ENCODE data around the gene CHD2.

DNA sequence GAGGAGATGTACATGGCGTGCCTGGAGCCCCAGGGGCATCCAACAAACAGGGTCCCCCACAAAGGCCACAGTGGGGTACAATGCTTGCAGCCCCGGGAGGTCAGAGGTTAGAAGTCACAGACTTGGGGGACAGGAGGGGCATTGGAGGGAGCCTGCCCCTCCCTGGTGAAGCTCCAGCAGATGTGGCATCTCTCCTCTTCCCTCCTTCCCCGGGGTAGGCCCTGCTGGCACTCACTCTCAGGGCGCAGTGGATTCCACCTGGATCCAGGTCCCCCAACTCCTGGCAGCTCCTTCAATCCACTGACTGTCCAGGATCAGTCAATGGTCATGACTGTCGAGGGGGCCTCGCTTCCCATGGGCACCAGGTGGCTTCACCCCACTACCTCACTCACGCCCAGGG is 156.7 kb downstream of the CHD2 start:
- TF ChIP-seq CTCF (IDR thresholded peaks at IDR 0.05; ENCODE audit: low read length), result no peak
- no peak for TF ChIP-seq EZH2 (IDR thresholded peaks at IDR 0.05; ENCODE audit: borderline replicate concordance, low read length)

Measured in OCI-LY1 (cell line).